WTC11 (cell line): ENCODE results near the gene LAMC2. TPM values are rescaled to one million over a fixed set of nuclear protein-coding genes. Genes with fewer than 3 reads are reported as not detected.

ENCODE experiments used
- ATAC-seq: fragments of 200-7000 bp; cut with Tn5 transposase; 2 replicates; pipeline ENCODE4 v1.10.0; 2021; ENCODE audit warnings: mild to moderate bottlenecking, moderate library complexity
- CTCF ChIA-PET: fragments of 300-600 bp; sonication (Branson Sonifier 250); formaldehyde crosslinking; loops from one replicate; lab custom pipeline; 2021; ENCODE audit warnings: antibody characterized with exemption; lab: Charles Lee
- POLR2A ChIA-PET: fragments of 350-600 bp; sonication (Branson Sonifier 250); formaldehyde crosslinking; loops from one replicate; lab custom pipeline; 2021; ENCODE audit warnings: antibody characterized with exemption; lab: Charles Lee
- DNase-seq: peaks from one replicate; pipeline ENCODE4 v3.0.0; 2021; ENCODE audit warnings: low spot score
- H3K27ac Mint-ChIP-seq: 2 replicates; pipeline ENCODE4 v1.8.0; 2021; ENCODE audit warnings: mixed read lengths
- H3K27me3 Mint-ChIP-seq: 2 replicates; pipeline ENCODE4 v1.8.0; 2021; ENCODE audit warnings: low read depth, mild to moderate bottlenecking, moderate library complexity, mixed read lengths
- H3K36me3 Mint-ChIP-seq: 2 replicates; pipeline ENCODE4 v1.8.0; 2021; ENCODE audit warnings: mixed read lengths
- H3K4me1 Mint-ChIP-seq: 2 replicates; pipeline ENCODE4 v1.8.0; 2022; ENCODE audit warnings: mixed read lengths
- H3K4me3 Mint-ChIP-seq: 2 replicates; pipeline ENCODE4 v1.8.0; 2021; ENCODE audit warnings: mild to moderate bottlenecking, moderate library complexity, mixed read lengths
- H3K9me3 Mint-ChIP-seq: 2 replicates; pipeline ENCODE4 v1.8.0; 2021; ENCODE audit warnings: mixed read lengths
- CBFB ChIP-seq: sonication (generic); formaldehyde crosslinking; IDR thresholded peaks from 2 replicates; pipeline ENCODE4 v1.8.1; 2022; ENCODE audit warnings: mild to moderate bottlenecking, low read depth, missing genetic modification reagents
- EMX1 ChIP-seq: fragments of 250-450 bp; sonication (Bioruptor Pico); IDR thresholded peaks from 2 replicates; pipeline ENCODE4 v1.8.0; 2021; ENCODE audit warnings: mild to moderate bottlenecking
- FOXJ3 ChIP-seq: sonication (generic); formaldehyde crosslinking; IDR thresholded peaks from 2 replicates; pipeline ENCODE4 v1.9.0; 2021; ENCODE audit warnings: missing genetic modification reagents, mild to moderate bottlenecking, borderline replicate concordance
- FOXP1 ChIP-seq: sonication (generic); formaldehyde crosslinking; IDR thresholded peaks from 2 replicates; pipeline ENCODE4 v1.8.0; 2022; ENCODE audit warnings: missing genetic modification reagents, mild to moderate bottlenecking, moderate library complexity, borderline replicate concordance
- JAZF1 ChIP-seq: fragments of 250-450 bp; sonication (Bioruptor Pico); IDR thresholded peaks from 2 replicates; pipeline ENCODE4 v1.9.0; 2021; ENCODE audit warnings: moderate library complexity, mild to moderate bottlenecking, inconsistent platforms
- KAT7 ChIP-seq: sonication (generic); formaldehyde crosslinking; IDR thresholded peaks from 2 replicates; pipeline ENCODE4 v1.8.1; 2023; ENCODE audit warnings: missing genetic modification reagents, mild to moderate bottlenecking, borderline replicate concordance
- SMAD3 ChIP-seq: sonication (generic); formaldehyde crosslinking; IDR thresholded peaks from 2 replicates; pipeline ENCODE4 v1.8.0; 2022; ENCODE audit warnings: missing genetic modification reagents, mild to moderate bottlenecking, borderline replicate concordance
- SMAD4 ChIP-seq: sonication (generic); formaldehyde crosslinking; IDR thresholded peaks from 2 replicates; pipeline ENCODE4 v1.8.0; 2022; ENCODE audit warnings: mild to moderate bottlenecking, missing genetic modification reagents
- SP1 ChIP-seq: sonication (generic); formaldehyde crosslinking; conservative IDR thresholded peaks from 2 replicates; pipeline ENCODE4 v1.8.1; 2022; ENCODE audit warnings: missing genetic modification reagents
- ZBTB21 ChIP-seq: sonication (generic); formaldehyde crosslinking; IDR thresholded peaks from 2 replicates; pipeline ENCODE4 v1.8.1; 2023; ENCODE audit warnings: mild to moderate bottlenecking, missing genetic modification reagents, borderline replicate concordance
- ZNF416 ChIP-seq: fragments of 250-450 bp; sonication (Bioruptor Pico); IDR thresholded peaks from 2 replicates; pipeline ENCODE4 v1.9.0; 2021; ENCODE audit warnings: mild to moderate bottlenecking, inconsistent platforms
- total RNA-seq: library from RNA; stranded (reverse); gene quantifications from 3 replicates; pipeline ENCODE4 v1.2.3, GENCODE V29; 2021
- TF ChIP-seq, protein P1 (sequence below): fragments of 250-450 bp; sonication (Bioruptor Pico); conservative IDR thresholded peaks from 2 replicates; pipeline ENCODE4 v1.9.0; 2021; ENCODE audit warnings: mild to moderate bottlenecking
- TF ChIP-seq, protein P2 (sequence below): sonication (generic); formaldehyde crosslinking; IDR thresholded peaks from 2 replicates; pipeline ENCODE4 v1.8.1; 2023; ENCODE audit warnings: mild to moderate bottlenecking, moderate library complexity, missing genetic modification reagents
- TF ChIP-seq, protein P3 (sequence below): sonication (generic); formaldehyde crosslinking; conservative IDR thresholded peaks from 2 replicates; pipeline ENCODE4 v1.8.1; 2023; ENCODE audit warnings: mild to moderate bottlenecking, low read depth, missing genetic modification reagents, moderate library complexity
- TF ChIP-seq, protein P4 (sequence below): sonication (generic); formaldehyde crosslinking; IDR thresholded peaks from 2 replicates; pipeline ENCODE4 v1.8.1; 2023; ENCODE audit warnings: mild to moderate bottlenecking, missing genetic modification reagents, moderate library complexity
- TF ChIP-seq, protein P5 (sequence below): sonication (generic); formaldehyde crosslinking; IDR thresholded peaks from 2 replicates; pipeline ENCODE4 v1.8.1; 2023; ENCODE audit warnings: mild to moderate bottlenecking, missing genetic modification reagents, moderate library complexity
- TF ChIP-seq, protein P6 (sequence below): fragments of 250-450 bp; sonication (Bioruptor Pico); IDR thresholded peaks from 2 replicates; pipeline ENCODE4 v1.9.0; 2021; ENCODE audit warnings: mild to moderate bottlenecking

LAMC2 gene
- total RNA-seq, 1 experiment from 2014 or later = 7.9 TPM

DNA sequence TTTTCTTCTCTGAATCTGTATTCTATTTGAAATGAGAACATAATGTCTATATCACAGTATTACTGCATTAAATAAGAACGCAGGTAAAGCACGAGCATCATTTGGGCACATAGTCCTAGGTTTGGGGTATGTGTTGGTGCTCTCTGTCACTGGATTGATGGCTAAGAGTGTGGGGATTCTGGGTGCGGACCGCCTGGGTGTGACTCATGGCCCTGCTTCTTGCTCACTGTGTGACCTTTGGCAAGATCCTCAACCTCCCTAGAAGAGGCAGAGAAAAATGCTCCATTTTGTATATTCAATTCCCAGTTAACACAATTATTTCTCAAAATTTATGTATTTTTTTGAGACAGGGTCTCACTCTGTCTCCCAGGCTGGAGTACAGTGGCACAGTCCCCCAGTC, 99.7 kb downstream of the LAMC2 start (continued):
- TF ChIP-seq, protein P1, sequence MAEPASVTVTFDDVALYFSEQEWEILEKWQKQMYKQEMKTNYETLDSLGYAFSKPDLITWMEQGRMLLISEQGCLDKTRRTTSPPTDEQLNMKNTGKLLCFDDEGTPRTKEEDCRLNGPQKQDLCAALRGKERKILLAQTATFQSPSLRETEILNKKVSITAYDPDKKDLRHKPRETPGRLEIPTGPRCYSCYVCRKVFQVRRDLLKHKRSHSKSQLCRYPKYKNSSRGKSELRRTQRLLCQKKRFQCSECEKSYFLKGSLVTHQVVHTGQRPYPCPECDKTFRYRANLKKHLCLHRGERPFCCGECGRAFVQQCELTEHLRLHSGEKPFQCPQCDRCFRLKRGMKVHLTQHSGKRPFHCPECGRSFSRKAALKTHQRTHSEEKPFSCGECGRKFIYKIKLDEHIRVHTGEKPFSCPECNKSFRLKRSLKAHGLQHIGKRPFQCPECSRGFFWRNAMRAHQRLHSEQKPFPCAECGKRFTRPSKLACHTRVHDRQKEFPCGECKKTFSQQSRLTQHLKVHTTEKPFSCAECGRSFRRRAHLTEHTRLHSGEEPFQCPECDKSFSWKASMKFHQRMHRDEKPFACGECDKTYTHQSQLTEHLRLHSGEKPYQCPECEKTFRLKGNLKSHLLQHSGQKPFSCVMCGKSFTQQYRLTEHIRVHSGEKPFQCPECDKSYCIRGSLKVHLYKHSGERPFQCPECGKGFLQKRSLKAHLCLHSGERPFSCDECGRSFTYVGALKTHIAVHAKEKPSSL (CRISPR knock-in tag) = no peak
- TF ChIP-seq, protein P2, sequence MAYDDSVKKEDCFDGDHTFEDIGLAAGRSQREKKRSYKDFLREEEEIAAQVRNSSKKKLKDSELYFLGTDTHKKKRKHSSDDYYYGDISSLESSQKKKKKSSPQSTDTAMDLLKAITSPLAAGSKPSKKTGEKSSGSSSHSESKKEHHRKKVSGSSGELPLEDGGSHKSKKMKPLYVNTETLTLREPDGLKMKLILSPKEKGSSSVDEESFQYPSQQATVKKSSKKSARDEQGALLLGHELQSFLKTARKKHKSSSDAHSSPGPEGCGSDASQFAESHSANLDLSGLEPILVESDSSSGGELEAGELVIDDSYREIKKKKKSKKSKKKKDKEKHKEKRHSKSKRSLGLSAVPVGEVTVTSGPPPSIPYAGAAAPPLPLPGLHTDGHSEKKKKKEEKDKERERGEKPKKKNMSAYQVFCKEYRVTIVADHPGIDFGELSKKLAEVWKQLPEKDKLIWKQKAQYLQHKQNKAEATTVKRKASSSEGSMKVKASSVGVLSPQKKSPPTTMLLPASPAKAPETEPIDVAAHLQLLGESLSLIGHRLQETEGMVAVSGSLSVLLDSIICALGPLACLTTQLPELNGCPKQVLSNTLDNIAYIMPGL = no peak
- TF ChIP-seq ZNF416 (no peak), FOXJ3 (CRISPR knock-in tag) (no peak), SMAD3 (no peak)
- TF ChIP-seq, protein P3, sequence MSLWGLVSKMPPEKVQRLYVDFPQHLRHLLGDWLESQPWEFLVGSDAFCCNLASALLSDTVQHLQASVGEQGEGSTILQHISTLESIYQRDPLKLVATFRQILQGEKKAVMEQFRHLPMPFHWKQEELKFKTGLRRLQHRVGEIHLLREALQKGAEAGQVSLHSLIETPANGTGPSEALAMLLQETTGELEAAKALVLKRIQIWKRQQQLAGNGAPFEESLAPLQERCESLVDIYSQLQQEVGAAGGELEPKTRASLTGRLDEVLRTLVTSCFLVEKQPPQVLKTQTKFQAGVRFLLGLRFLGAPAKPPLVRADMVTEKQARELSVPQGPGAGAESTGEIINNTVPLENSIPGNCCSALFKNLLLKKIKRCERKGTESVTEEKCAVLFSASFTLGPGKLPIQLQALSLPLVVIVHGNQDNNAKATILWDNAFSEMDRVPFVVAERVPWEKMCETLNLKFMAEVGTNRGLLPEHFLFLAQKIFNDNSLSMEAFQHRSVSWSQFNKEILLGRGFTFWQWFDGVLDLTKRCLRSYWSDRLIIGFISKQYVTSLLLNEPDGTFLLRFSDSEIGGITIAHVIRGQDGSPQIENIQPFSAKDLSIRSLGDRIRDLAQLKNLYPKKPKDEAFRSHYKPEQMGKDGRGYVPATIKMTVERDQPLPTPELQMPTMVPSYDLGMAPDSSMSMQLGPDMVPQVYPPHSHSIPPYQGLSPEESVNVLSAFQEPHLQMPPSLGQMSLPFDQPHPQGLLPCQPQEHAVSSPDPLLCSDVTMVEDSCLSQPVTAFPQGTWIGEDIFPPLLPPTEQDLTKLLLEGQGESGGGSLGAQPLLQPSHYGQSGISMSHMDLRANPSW (CRISPR knock-in tag) = no peak

DNA sequence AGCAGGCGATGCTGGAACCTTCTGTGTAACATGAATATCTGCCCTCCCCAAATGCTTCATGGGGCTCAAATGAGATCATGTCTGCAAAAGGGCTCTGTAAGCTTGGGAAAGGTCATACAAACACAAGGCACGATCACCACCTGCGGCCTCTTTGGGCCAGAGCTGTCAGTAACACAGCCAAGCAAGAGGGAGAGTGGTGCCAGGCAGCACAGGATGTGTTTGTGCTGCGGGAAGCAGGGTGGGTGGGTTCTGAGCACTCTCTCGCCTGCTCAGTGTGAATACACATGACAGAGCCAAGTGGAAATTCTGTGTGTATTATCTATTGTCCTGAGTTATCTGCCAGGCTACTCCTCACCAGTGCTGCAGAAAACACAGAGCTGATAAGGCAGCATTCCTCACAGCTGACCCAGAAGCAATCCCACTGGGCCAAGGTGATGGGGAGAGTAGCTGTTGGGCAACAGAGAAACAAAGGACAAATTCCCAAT, 101.2 kb downstream of the LAMC2 start:
- Mint-ChIP-seq H3K27me3 (no peaks in the 10 kb centered on the region; the same call in 1 of the 2 replicates), H3K36me3 (peaks cover 4% of the 10 kb centered on the region; the same call in 1 of the 2 replicates)
- no peak for ATAC-seq
- TF ChIP-seq SMAD3 = no peak
- TF ChIP-seq, protein P4, sequence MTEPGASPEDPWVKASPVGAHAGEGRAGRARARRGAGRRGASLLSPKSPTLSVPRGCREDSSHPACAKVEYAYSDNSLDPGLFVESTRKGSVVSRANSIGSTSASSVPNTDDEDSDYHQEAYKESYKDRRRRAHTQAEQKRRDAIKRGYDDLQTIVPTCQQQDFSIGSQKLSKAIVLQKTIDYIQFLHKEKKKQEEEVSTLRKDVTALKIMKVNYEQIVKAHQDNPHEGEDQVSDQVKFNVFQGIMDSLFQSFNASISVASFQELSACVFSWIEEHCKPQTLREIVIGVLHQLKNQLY (CRISPR knock-in tag) = no peak
- TF ChIP-seq EMX1 = no peak
- TF ChIP-seq FOXP1 = no peak
- no peak for TF ChIP-seq CBFB
- TF ChIP-seq, protein P5, sequence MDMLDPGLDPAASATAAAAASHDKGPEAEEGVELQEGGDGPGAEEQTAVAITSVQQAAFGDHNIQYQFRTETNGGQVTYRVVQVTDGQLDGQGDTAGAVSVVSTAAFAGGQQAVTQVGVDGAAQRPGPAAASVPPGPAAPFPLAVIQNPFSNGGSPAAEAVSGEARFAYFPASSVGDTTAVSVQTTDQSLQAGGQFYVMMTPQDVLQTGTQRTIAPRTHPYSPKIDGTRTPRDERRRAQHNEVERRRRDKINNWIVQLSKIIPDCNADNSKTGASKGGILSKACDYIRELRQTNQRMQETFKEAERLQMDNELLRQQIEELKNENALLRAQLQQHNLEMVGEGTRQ (CRISPR knock-in tag) = no peak
- TF ChIP-seq, protein P6, sequence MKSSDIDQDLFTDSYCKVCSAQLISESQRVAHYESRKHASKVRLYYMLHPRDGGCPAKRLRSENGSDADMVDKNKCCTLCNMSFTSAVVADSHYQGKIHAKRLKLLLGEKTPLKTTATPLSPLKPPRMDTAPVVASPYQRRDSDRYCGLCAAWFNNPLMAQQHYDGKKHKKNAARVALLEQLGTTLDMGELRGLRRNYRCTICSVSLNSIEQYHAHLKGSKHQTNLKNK (CRISPR knock-in tag) = no peak
- TF ChIP-seq KAT7 = no peak
- TF ChIP-seq, protein P3 (CRISPR knock-in tag) = no peak
- TF ChIP-seq SP1 = no peak
- TF ChIP-seq SMAD4 (CRISPR knock-in tag) = no peak
- TF ChIP-seq ZBTB21 (CRISPR knock-in tag) = no peak
- no peak for TF ChIP-seq JAZF1 (CRISPR knock-in tag)
- TF ChIP-seq, all 79 proteins: peak for 0
- H3K27ac Mint-ChIP-seq = no peak overlapping the region
- no peak for DNase-seq
- peaks cover 4% of the 10 kb centered on the region for H3K9me3 Mint-ChIP-seq
- ChIA-PET POLR2A (no interaction called here), CTCF (interaction anchor here (2.4 kb wide), 1 partner anchor 19 kb away, joined by 12 read pairs; no protein-coding TSS in a partner anchor)
- peaks cover 16% of the 10 kb centered on the region for H3K4me1 Mint-ChIP-seq
- H3K4me3 Mint-ChIP-seq = no peak overlapping the region
